DND-41 (cell line): ENCODE results near the gene PRMT3.

Experiments used
- CTCF ChIP-seq: IDR thresholded peaks from 2 replicates; pipeline ENCODE4 v1.5.1; 2012; ENCODE audit warnings: borderline replicate concordance, low read length, moderate library complexity, mild to moderate bottlenecking; ENCODE audit not compliant: poor library complexity, severe bottlenecking; ENCODE audit errors: extremely low read depth
- EZH2 ChIP-seq: IDR thresholded peaks from 3 replicates; pipeline ENCODE4 v1.6.1; 2012; ENCODE audit warnings: borderline replicate concordance, low read depth, mild to moderate bottlenecking, moderate library complexity, low read length, inconsistent platforms; ENCODE audit not compliant: severe bottlenecking

DNA sequence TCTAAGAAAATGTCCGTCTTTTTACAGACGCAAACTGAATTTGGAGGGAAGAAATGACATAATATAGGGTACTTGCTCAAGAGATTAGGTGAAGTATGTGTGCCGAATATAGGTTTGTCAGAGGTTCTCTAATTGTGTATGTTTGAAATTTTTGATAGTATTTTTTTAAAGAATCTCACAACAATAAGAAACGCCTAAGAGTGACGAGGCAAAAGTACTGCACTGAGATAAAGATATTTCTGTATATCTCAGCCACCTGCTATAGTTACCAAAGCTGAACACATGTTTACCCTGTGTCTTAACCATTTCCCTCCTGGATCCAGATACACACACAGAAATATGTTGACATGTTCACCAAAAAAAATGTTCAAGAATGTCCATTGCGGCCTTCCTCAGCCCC is 92.0 kb downstream of the PRMT3 start:
- TF ChIP-seq CTCF (no peak), EZH2 (no peak)
